DOHH2 (cell line): ENCODE results near the gene TTLL10.

Source experiments
- EZH2phosphoT487 ChIP-seq: fragments of 200-600 bp; sonication (generic); IDR thresholded peaks from 2 replicates; pipeline ENCODE4 v1.6.1; 2017; ENCODE audit warnings: borderline replicate concordance, mild to moderate bottlenecking, antibody characterized with exemption, low read length, moderate library complexity, mixed read lengths
- TF ChIP-seq, protein P1 (sequence below): fragments of 200-600 bp; sonication (generic); IDR thresholded peaks from one replicate; pipeline ENCODE4 v1.5.1; 2014; ENCODE audit warnings: antibody characterized with exemption, mild to moderate bottlenecking, low read depth, low read length; ENCODE audit not compliant: poor library complexity, severe bottlenecking

DNA sequence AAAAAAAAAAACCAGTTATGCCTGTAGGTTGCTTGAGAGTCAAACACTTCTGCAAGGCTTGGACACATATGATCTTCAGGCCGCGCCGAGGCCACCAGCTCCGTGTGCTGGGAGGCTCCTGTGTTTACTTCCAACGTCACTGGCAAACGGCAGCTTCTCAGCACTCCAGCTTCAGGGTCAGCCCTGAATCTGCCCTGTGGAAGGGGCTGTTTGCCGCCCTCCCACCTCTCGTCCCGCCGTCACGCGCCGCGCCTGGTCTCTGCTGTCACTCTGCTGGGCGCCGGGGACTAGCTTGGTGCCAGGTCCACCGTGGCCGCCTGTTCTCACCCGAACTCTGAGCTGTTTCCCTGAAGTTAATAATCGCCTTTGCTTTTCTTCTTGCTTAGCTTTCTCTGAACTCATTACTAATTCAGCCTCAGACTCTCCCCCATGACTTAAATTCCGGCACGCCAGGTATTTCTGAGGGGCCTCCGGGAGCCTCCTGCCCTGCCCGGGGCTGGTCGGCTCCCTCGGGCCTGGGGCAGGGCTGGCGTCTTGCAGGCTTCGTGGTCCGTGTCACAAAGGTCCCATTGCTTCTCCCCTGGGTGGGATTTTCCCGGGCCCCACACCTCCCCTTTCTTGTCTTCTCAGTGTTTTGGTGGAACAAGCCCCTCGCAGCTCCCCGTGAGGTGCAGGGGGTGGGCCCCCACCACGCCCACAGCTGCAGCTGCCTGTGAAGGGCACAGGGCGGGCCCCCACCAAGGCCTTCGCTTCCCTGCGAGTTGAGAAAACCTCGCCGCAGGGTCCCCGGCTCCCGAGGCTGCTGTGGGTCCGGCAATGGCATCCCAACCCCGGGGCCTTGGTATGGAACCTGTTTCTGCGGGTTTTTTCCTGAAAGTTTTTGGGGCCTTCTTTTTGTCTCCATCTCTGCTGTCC lies 43.2 kb upstream of the TTLL10 start:
- TF ChIP-seq, protein P1, sequence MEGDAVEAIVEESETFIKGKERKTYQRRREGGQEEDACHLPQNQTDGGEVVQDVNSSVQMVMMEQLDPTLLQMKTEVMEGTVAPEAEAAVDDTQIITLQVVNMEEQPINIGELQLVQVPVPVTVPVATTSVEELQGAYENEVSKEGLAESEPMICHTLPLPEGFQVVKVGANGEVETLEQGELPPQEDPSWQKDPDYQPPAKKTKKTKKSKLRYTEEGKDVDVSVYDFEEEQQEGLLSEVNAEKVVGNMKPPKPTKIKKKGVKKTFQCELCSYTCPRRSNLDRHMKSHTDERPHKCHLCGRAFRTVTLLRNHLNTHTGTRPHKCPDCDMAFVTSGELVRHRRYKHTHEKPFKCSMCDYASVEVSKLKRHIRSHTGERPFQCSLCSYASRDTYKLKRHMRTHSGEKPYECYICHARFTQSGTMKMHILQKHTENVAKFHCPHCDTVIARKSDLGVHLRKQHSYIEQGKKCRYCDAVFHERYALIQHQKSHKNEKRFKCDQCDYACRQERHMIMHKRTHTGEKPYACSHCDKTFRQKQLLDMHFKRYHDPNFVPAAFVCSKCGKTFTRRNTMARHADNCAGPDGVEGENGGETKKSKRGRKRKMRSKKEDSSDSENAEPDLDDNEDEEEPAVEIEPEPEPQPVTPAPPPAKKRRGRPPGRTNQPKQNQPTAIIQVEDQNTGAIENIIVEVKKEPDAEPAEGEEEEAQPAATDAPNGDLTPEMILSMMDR: no peak
- no peak for TF ChIP-seq EZH2phosphoT487
